ENCODE measurements around the gene COX5B. TPM values are rescaled to one million over a fixed set of nuclear protein-coding genes. Genes with fewer than 3 reads are reported as not detected.
A peak's percentile ranks its signal among the peaks of the same experiment; 100 is the strongest.

The COX5B gene
- total RNA-seq, 1 experiment from 2014 or later = 196 TPM

DNA sequence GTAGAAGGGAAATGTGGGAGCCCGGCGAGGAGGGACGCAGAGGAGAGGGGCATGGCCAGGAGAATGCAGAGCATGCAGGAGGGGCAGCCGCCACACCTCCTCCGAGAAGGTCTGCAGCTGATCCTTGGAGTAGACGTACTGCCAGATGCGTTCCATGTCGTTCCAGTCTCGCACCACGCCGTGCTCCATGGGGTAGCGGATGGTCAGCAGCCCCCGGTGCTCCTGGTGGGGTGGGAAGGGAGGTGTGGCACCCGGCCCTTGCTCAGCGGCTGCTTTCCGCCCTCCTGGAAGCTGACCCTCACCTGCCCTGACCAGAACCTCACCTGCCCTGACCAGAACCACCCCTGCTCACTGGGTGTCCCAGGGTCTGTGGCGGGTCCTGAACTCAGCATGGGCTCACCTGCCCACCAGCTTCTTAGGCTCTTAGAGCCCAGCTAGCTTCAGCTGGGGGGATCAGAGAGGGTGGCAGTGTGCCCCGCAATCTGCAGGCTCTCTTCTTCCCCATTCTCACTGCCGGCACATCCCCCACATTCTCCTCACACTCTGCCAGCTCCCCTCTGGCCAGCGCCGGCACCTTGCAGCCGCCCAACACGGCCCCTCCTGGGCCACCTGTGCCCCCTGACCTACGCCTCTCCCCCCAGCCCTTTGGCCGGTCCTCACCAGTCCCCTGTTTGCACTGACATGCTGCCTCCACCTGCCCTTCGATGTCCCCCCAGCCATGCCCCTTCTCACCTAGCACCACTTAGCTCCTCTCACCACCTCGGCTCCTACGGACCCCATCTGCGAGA lies 13.6 kb downstream of the COX5B start:
- intact Hi-C loops (cut with micrococcal nuclease; ENCODE audit: unreplicated experiment) = no loop called here
- H3K9me3 Mint-ChIP-seq (ENCODE audit: low read depth, unreplicated experiment) = peaks cover 8% of the 10 kb centered on the region
- no peaks in the 10 kb centered on the region for H3K4me1 Mint-ChIP-seq (ENCODE audit: low read depth, unreplicated experiment)
- BruUV-seq (replicated peaks) = no TSS peak
- DNase-seq = no peak
- no peaks in the 10 kb centered on the region for H3K27me3 Mint-ChIP-seq (ENCODE audit: unreplicated experiment)
- CTCF ChIA-PET = no interaction called here
- H3K27ac Mint-ChIP-seq (ENCODE audit: unreplicated experiment) = no peak overlapping the region
- H3K36me3 Mint-ChIP-seq (ENCODE audit: insufficient read depth, unreplicated experiment) = peaks cover 40% of the 10 kb centered on the region
- TF ChIP-seq, protein P1, sequence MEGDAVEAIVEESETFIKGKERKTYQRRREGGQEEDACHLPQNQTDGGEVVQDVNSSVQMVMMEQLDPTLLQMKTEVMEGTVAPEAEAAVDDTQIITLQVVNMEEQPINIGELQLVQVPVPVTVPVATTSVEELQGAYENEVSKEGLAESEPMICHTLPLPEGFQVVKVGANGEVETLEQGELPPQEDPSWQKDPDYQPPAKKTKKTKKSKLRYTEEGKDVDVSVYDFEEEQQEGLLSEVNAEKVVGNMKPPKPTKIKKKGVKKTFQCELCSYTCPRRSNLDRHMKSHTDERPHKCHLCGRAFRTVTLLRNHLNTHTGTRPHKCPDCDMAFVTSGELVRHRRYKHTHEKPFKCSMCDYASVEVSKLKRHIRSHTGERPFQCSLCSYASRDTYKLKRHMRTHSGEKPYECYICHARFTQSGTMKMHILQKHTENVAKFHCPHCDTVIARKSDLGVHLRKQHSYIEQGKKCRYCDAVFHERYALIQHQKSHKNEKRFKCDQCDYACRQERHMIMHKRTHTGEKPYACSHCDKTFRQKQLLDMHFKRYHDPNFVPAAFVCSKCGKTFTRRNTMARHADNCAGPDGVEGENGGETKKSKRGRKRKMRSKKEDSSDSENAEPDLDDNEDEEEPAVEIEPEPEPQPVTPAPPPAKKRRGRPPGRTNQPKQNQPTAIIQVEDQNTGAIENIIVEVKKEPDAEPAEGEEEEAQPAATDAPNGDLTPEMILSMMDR (IDR thresholded peaks at IDR 0.05; ENCODE audit: unreplicated experiment) = no peak
- no peak overlapping the region for H3K4me3 Mint-ChIP-seq (ENCODE audit: low read depth, unreplicated experiment)

DNA sequence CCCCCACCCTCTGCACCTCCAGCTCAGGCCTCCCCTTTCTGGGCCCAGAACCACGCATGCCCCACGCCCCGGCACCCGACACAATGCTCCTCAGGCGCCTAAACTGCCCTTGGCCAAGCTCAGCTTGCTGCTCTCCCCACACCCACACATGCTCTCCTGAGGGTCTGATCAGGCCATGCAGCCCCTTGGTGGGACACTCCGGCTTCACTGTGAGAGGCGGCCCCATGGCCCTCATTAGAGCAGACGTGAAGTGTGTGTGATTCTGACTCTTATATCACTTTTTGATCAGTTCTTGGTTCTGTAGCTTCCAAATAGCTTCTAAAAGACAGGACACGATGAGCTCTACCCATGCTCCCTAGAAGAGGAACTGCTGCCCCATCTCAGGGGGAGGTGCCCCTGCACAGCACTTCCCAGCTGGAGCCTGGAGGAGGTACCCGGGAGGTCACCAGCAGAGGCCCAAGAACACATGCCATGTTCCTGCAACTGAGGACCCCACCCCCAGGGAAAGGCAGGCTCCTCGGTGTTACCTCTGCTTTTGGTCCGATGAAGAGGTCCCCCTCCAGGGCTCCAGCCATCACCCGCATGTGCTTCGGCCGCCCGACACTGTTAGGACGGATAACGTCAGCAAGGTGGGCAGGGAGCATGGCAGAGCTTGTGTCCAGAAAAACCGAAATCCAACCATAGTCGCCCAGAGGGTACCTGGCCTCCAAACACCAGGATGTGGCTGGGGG lies 14.3 kb downstream of the COX5B start:
- DNase-seq = no peak
- Mint-ChIP-seq H3K4me1 (ENCODE audit: low read depth, unreplicated experiment) (no peaks in the 10 kb centered on the region), H3K9me3 (ENCODE audit: low read depth, unreplicated experiment) (peaks cover 4% of the 10 kb centered on the region), H3K27ac (ENCODE audit: unreplicated experiment) (no peak overlapping the region), H3K27me3 (ENCODE audit: unreplicated experiment) (no peaks in the 10 kb centered on the region), H3K36me3 (ENCODE audit: insufficient read depth, unreplicated experiment) (peaks cover 35% of the 10 kb centered on the region), H3K4me3 (ENCODE audit: low read depth, unreplicated experiment) (no peak overlapping the region)
- intact Hi-C loops (cut with micrococcal nuclease; ENCODE audit: unreplicated experiment) = no loop called here
- BruUV-seq (replicated peaks) = no TSS peak
- CTCF ChIA-PET = no interaction called here
- TF ChIP-seq, protein P1 (IDR thresholded peaks at IDR 0.05; ENCODE audit: unreplicated experiment) = no peak

DNA sequence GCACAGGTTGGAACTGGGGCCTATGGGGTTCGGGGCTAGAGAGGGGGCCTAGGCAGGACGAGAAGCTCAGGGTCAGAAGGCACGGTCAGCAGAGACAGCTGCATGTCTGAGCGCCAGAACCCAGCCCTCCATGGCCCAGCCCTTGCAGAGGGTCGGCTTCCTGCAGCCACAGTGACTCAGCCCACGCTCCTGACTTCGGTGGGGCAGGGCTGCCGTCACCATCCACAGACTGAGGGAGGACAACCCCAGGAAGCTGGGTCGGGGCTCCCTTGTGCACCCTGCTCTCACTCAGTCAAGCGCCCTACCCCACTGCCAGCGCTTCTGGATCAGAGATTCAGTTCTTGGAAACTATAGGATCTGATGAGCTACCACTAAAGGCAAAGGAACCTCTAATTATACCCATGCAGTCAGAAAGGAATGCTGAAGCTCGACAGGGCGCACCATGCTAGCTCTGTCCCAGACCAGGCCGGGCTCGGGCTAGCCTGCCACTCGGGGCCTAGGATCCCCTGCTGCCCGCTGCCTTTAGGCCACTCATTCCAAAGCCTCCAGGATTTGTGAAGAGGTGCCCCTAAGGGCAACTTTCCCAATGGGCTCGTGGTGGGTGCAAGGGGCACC lies 15.0 kb downstream of the COX5B start:
- H3K27ac Mint-ChIP-seq (ENCODE audit: unreplicated experiment) = no peak overlapping the region
- no peaks in the 10 kb centered on the region for H3K9me3 Mint-ChIP-seq (ENCODE audit: low read depth, unreplicated experiment)
- H3K36me3 Mint-ChIP-seq (ENCODE audit: insufficient read depth, unreplicated experiment) = peaks cover 31% of the 10 kb centered on the region
- CTCF ChIA-PET = no interaction called here
- no TSS peak for BruUV-seq (replicated peaks)
- DNase-seq = no peak
- intact Hi-C loops (cut with micrococcal nuclease; ENCODE audit: unreplicated experiment) = no loop called here
- H3K4me1 Mint-ChIP-seq (ENCODE audit: low read depth, unreplicated experiment) = no peaks in the 10 kb centered on the region
- no peak overlapping the region for H3K4me3 Mint-ChIP-seq (ENCODE audit: low read depth, unreplicated experiment)
- H3K27me3 Mint-ChIP-seq (ENCODE audit: unreplicated experiment) = no peaks in the 10 kb centered on the region
- TF ChIP-seq, protein P1 (IDR thresholded peaks at IDR 0.05; ENCODE audit: unreplicated experiment) = no peak

DNA sequence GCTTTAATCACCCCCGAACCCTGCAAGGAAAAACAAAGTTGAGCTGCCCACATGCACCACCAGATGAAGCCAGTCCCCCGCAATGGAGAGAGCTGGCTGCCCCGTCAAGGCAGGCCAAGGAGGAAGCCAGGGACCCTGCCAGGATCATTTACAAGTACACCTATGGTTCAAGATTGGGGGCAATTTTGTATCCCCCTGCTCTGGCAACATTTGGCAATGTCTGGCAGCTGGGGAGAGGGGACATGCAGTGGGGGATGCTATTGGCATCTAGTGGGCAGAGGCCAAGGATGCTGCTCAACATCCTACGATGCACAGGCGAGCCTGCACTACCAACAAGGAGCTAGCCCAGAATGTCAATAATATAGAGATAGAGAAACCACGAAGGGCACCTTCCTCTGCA lies 16.1 kb downstream of the COX5B start:
- no peak overlapping the region for H3K27ac Mint-ChIP-seq (ENCODE audit: unreplicated experiment)
- CTCF ChIA-PET = interaction anchor here (1.7 kb wide), 1 partner anchor 16 kb away, joined by 7 read pairs; the partner anchor contains the start of gene COX5B
- intact Hi-C loops (cut with micrococcal nuclease; ENCODE audit: unreplicated experiment) = no loop called here

More for the DNA sequence above, 16.1 kb downstream of the COX5B start:
- H3K9me3 Mint-ChIP-seq (ENCODE audit: low read depth, unreplicated experiment) = no peaks in the 10 kb centered on the region
- H3K36me3 Mint-ChIP-seq (ENCODE audit: insufficient read depth, unreplicated experiment) = peaks cover 34% of the 10 kb centered on the region
- no peaks in the 10 kb centered on the region for H3K27me3 Mint-ChIP-seq (ENCODE audit: unreplicated experiment)
- H3K4me1 Mint-ChIP-seq (ENCODE audit: low read depth, unreplicated experiment) = no peaks in the 10 kb centered on the region
- TF ChIP-seq, protein P1 (IDR thresholded peaks at IDR 0.05; ENCODE audit: unreplicated experiment) = no peak
- no TSS peak for BruUV-seq (replicated peaks)
- H3K4me3 Mint-ChIP-seq (ENCODE audit: low read depth, unreplicated experiment) = peak overlapping the region; percentile 89
- DNase-seq = no peak
